K562 (cell line): Measurements from ENCODE around the gene AGAP3. TPM values are rescaled to one million over a fixed set of nuclear protein-coding genes. Genes with fewer than 3 reads are reported as not detected.

ENCODE experiments used
- ATAC-seq: fragments of 200-7000 bp; cut with Tn5 transposase; 3 replicates; pipeline ENCODE4 v1.9.1; 2020; ENCODE audit warnings: moderate library complexity
- BruUV-seq: library from RNA; stranded (reverse); fragments of 400-500 nt; replicated peaks from 2 replicates; lab custom pipeline; 2021; lab: Mats Ljungman, UMichigan
- CTCF ChIA-PET: fragments of 300-600 bp; formaldehyde crosslinking; extraction: SDS; loops from one replicate; lab custom pipeline; 2021; ENCODE audit warnings: low intra/inter-chr PET ratio; lab: Yijun Ruan, JAX
- POLR2A ChIA-PET: fragments of 300-600, 350-650 bp; sonication (Branson Sonifier 250); formaldehyde crosslinking; extraction: SDS; loops from one replicate; lab custom pipeline; 2021; ENCODE audit warnings: antibody characterized with exemption, inconsistent platforms; lab: Yijun Ruan, JAX
- DNase-seq, 4 experiments: peaks; one replicate each; pipeline versions ENCODE4 v3.0.0 to v3.0.0-alpha.2; 2011 to 2018; ENCODE audit warnings: low spot score in 3 of 4, mixed read lengths in 3 of 4; ENCODE audit errors: extremely low read depth in 1 of 4
- FAIRE-seq: peaks from 2 replicates; lab custom pipeline; 2011; peaks lifted over from hg19 to GRCh38; lab: Jason Lieb, UNC
- H2AFZ ChIP-seq: 2 replicates; pipeline ENCODE4 v1.6.0; 2011; ENCODE audit warnings: low read depth, low read length, control low read depth, inconsistent platforms
- H3K27ac ChIP-seq: fragments of 200-600 bp; 3 replicates; pipeline ENCODE4 v1.8.0; 2011; ENCODE audit warnings: low read depth, mild to moderate bottlenecking, control low read depth, inconsistent platforms, low read length, moderate library complexity, mixed read lengths; ENCODE audit errors: extremely low read depth
- H3K27me3 ChIP-seq, 2 experiments: fragments of 300-600 bp in 1 of 2; 2 replicates in 1 of 2; 3 replicates in 1 of 2; pipeline versions ENCODE4 v1.6.0 to v1.8.0; 2011; ENCODE audit warnings: inconsistent platforms in 2 of 2, low read length in 2 of 2, mild to moderate bottlenecking in 1 of 2, mixed read lengths in 1 of 2, moderate library complexity in 1 of 2; ENCODE audit not compliant: control insufficient read depth in 2 of 2, insufficient read depth in 2 of 2
- H3K36me3 ChIP-seq: fragments of 300-600 bp; 3 replicates; pipeline ENCODE4 v1.8.0; 2011; ENCODE audit warnings: mild to moderate bottlenecking, low read length, inconsistent platforms; ENCODE audit not compliant: control insufficient read depth, insufficient read depth
- H3K4me1 ChIP-seq, 2 experiments: fragments of 200-600 bp in 1 of 2; replicated peaks in 1 of 2; 2 replicates in 1 of 2; 3 replicates in 1 of 2; pipeline versions ENCODE4 v1.5.1 to v1.8.0; 2011; ENCODE audit warnings: inconsistent platforms in 2 of 2, low read length in 2 of 2, mild to moderate bottlenecking in 1 of 2, mixed read lengths in 1 of 2, moderate library complexity in 1 of 2; ENCODE audit not compliant: control insufficient read depth in 2 of 2, insufficient read depth in 2 of 2
- H3K4me2 ChIP-seq: 2 replicates; pipeline ENCODE4 v1.6.1; 2011; ENCODE audit warnings: low read length, control low read depth, inconsistent platforms, mixed read lengths; ENCODE audit not compliant: insufficient read depth
- H3K4me3 ChIP-seq: fragments of 200-600 bp; sonication (generic), shearing (Covaris generic); 2 replicates; pipeline ENCODE4 v1.5.1; 2016; ENCODE audit warnings: control low read depth, inconsistent platforms
- H3K79me2 ChIP-seq: fragments of 200-600 bp; 3 replicates; pipeline ENCODE4 v1.8.0; 2011; ENCODE audit warnings: low read length, inconsistent platforms; ENCODE audit not compliant: control insufficient read depth, insufficient read depth
- H3K9ac ChIP-seq, 2 experiments: 2 replicates each; pipeline versions ENCODE4 v1.6.0 to v1.6.1; 2011; ENCODE audit warnings: low read depth in 2 of 2, low read length in 2 of 2, control low read depth in 1 of 2, inconsistent platforms in 1 of 2, mild to moderate bottlenecking in 1 of 2, mixed read lengths in 1 of 2; ENCODE audit not compliant: insufficient read depth in 1 of 2
- H3K9me1 ChIP-seq: one replicate; pipeline ENCODE4 v1.6.0; 2011; ENCODE audit warnings: inconsistent platforms, mild to moderate bottlenecking, low read length, moderate library complexity; ENCODE audit not compliant: control insufficient read depth, insufficient read depth
- H3K9me3 ChIP-seq: replicated peaks from 2 replicates; pipeline ENCODE4 v1.5.1; 2011; ENCODE audit warnings: low read depth, low read length, inconsistent platforms; ENCODE audit not compliant: control insufficient read depth, insufficient read depth
- H4K20me1 ChIP-seq: replicated peaks from 2 replicates; pipeline ENCODE4 v1.6.1; 2011; ENCODE audit warnings: low read length, inconsistent platforms, mixed read lengths; ENCODE audit not compliant: control insufficient read depth, insufficient read depth
- CLOCK ChIP-seq: fragments of 250-450 bp; sonication (Bioruptor Pico); IDR thresholded peaks from 2 replicates; pipeline ENCODE4 v1.4.0; 2020; ENCODE audit warnings: mild to moderate bottlenecking, moderate library complexity, borderline replicate concordance
- CXXC5 ChIP-seq: fragments of 250-450 bp; sonication (Bioruptor Pico); IDR thresholded peaks from 2 replicates; pipeline ENCODE4 v1.8.0; 2022; ENCODE audit warnings: inconsistent platforms, mild to moderate bottlenecking, moderate library complexity
- GABPA ChIP-seq: fragments of 200-800 bp; sonication (Bioruptor generic); conservative IDR thresholded peaks from 2 replicates; pipeline ENCODE4 v1.6.1; 2016; ENCODE audit warnings: low read depth, missing genetic modification characterization, missing compliant biosample characterization
- HOMEZ ChIP-seq: fragments of 250-450 bp; sonication (Bioruptor Pico); IDR thresholded peaks from 2 replicates; pipeline ENCODE4 v1.4.0; 2020; ENCODE audit warnings: mild to moderate bottlenecking, moderate library complexity
- SREBF1 ChIP-seq: fragments of 150-350 bp; IDR thresholded peaks from 2 replicates; pipeline ENCODE4 v1.6.1; 2014; ENCODE audit warnings: antibody characterized with exemption, low read depth, low read length, borderline replicate concordance
- ZBTB43 ChIP-seq: sonication (generic); formaldehyde crosslinking; IDR thresholded peaks from 2 replicates; pipeline ENCODE4 v1.8.0; 2023; ENCODE audit warnings: mild to moderate bottlenecking, missing genetic modification reagents
- ZNF639 ChIP-seq, 2 experiments: fragments of 200-800 bp in 1 of 2; sonication (Bioruptor generic) in 1 of 2; sonication (generic) in 1 of 2; formaldehyde crosslinking in 1 of 2; IDR thresholded peaks in 1 of 2; conservative IDR thresholded peaks in 1 of 2; 2 replicates each; pipeline versions ENCODE4 v1.5.0 to v1.6.1; 2016 to 2020; ENCODE audit warnings: missing compliant biosample characterization in 1 of 2, missing genetic modification characterization in 1 of 2, missing genetic modification reagents in 1 of 2
- ZNF75A ChIP-seq: fragments of 450-650 bp; formaldehyde crosslinking; IDR thresholded peaks from 2 replicates; pipeline ENCODE4 v1.4.0; 2020; ENCODE audit warnings: mild to moderate bottlenecking
- WGBS: fragments of 100-300 bp; shearing (Covaris generic); methylation state at CpG from one replicate; pipeline ENCODE4 v1.1.6; 2016; ENCODE audit warnings: low coverage, mixed read lengths; ENCODE audit not compliant: insufficient coverage; ENCODE audit errors: missing lambda C conversion rate; 5-methylcytosine and 5-hydroxymethylcytosine counted together
- in situ Hi-C: fragments of 300-500 bp; cut with MboI; formaldehyde crosslinking; loops from 4 replicates; pipeline ENCODE4 v1.15.0; 2018; ENCODE audit warnings: inconsistent platforms, mixed read lengths
- intact Hi-C: fragments of 100-400 bp; cut with micrococcal nuclease; formaldehyde crosslinking; loops from 2 replicates; pipeline ENCODE4 v1.14.2; 2022
- polyA plus RNA-seq, 8 experiments: library from polyadenylated mRNA; depleted of rRNA in 4 of 8; stranded (reverse) in 5 of 8; unstranded in 3 of 8; fragments of >200 nt; fragmentation: Nextera tagmentation in 2 of 8; fragmentation: Illumina TruSeq in 1 of 8; extraction: Ambion mirVana in 2 of 8; extraction: Trizol in 1 of 8; gene quantifications; 2 replicates each; pipeline versions ENCODE4 v1.2.1 to v1.2.3, GENCODE V29; 2011 to 2014; ENCODE audit warnings: inconsistent platforms in 1 of 8, missing spikeins in 1 of 8
- total RNA-seq, 7 experiments: library from RNA; depleted of rRNA in 6 of 7; stranded (reverse); fragments of >200 nt in 6 of 7; fragmentation: Illumina TruSeq in 2 of 7; extraction: Trizol in 2 of 7; gene quantifications; 2 replicates each; pipeline versions ENCODE4 v1.2.1 to v1.2.3, GENCODE V29; 2011 to 2021; ENCODE audit warnings: low replicate concordance in 1 of 7

AGAP3 gene
- total and polyA plus RNA-seq, 9 of the 15 experiments (the other 6 are each of a cell fraction or from before 2014, with no cell fraction given): 3.4 to 208 (median 62.2) TPM

GRCh38 chr7:151189038-151189437, 102.8 kb downstream of the AGAP3 start:
- CTCF ChIA-PET: interaction anchor here (0.5 kb wide), 1 partner anchor 14 kb away, joined by 3 read pairs; no protein-coding TSS in a partner anchor
- BruUV-seq: no TSS peak
- peaks cover 66 to 73% of the 10 kb centered on the region in 2 experiments for H3K27me3 ChIP-seq

More at GRCh38 chr7:151189038-151189437, 102.8 kb downstream of the AGAP3 start:
- H2AFZ ChIP-seq: no peak overlapping the region
- in situ Hi-C loops: no loop called here
- POLR2A ChIA-PET: interaction anchor here (0.6 kb wide), 1 partner anchor 242 kb away, joined by 3 read pairs; no protein-coding TSS in a partner anchor
- WGBS: 5% methylated on average over 4 of the region's 4 CpGs
- intact Hi-C loops: no loop called here
- H4K20me1 ChIP-seq: peaks cover 5% of the 10 kb centered on the region; the same call in 1 of the 2 replicates
- H3K9me1 ChIP-seq: no peaks in the 10 kb centered on the region
- no peaks in the 10 kb centered on the region for H3K36me3 ChIP-seq
- no peak overlapping the region for H3K27ac ChIP-seq
- DNase-seq (no peak), FAIRE-seq (no peak), ATAC-seq (no peak)
- no peak overlapping the region for H3K4me3 ChIP-seq
- no peak overlapping the region for H3K9ac ChIP-seq
- H3K4me1 ChIP-seq: peaks cover 0 to 19% of the 10 kb centered on the region in 2 experiments; a peak in 2 of 5 replicates
- no peaks in the 10 kb centered on the region; the same call in 1 of the 2 replicates for H3K9me3 ChIP-seq
- no peaks in the 10 kb centered on the region for H3K79me2 ChIP-seq
- no peak for TF ChIP-seq GABPA (tag)
- TF ChIP-seq CXXC5: no peak
- no peak for TF ChIP-seq ZNF75A
- no peak for TF ChIP-seq ZBTB43 (CRISPR knock-in tag)
- TF ChIP-seq SREBF1: no peak
- no peak for TF ChIP-seq CLOCK (CRISPR knock-in tag)
- TF ChIP-seq HOMEZ (CRISPR knock-in tag): no peak
- no peak for TF ChIP-seq ZNF639 (CRISPR knock-in tag; conservative IDR thresholded peaks at IDR 0.05 in 1 of 2, IDR thresholded peaks at IDR 0.05 in 1 of 2)
- no peak overlapping the region for H3K4me2 ChIP-seq
